WI38 (cell line): Measurements from ENCODE around the gene ARID5B.

ENCODE experiments used
- H3K4me3 ChIP-seq: 2 replicates; pipeline ENCODE4 v1.5.1; 2011; ENCODE audit warnings: low read depth, mild to moderate bottlenecking, control low read depth, low read length
- CTCF ChIP-seq: IDR thresholded peaks from 2 replicates; pipeline ENCODE4 v1.5.1; 2012; ENCODE audit warnings: low read depth, mild to moderate bottlenecking, control low read depth, low read length

The ARID5B gene

GRCh38 chr10:61896854-61897661 lies 4.4 kb upstream of the ARID5B start:
- no peak overlapping the region for H3K4me3 ChIP-seq
- peak; percentile 45 for TF ChIP-seq CTCF

GRCh38 chr10:61897671-61898434 lies 3.6 kb upstream of the ARID5B start:
- 0 out of 2 replicates have a peak, but pooled peaks have one; percentile 23 for TF ChIP-seq CTCF
- no peak overlapping the region for H3K4me3 ChIP-seq

GRCh38 chr10:61898435-61898778 lies 3.1 kb upstream of the ARID5B start:
- no peak for TF ChIP-seq CTCF
- H3K4me3 ChIP-seq: no peak overlapping the region

- no peak for TF ChIP-seq CTCF
- peak overlapping the region; percentile 91 for H3K4me3 ChIP-seq
Measured at GRCh38 chr10:61899069-61899531, 2.4 kb upstream of the ARID5B start.

GRCh38 chr10:61899663-61899996 lies 1.9 kb upstream of the ARID5B start:
- peak overlapping the region; percentile 91 for H3K4me3 ChIP-seq
- TF ChIP-seq CTCF: no peak

GRCh38 chr10:61899997-61900828 lies 1.3 kb upstream of the ARID5B start:
- peak overlapping the region; percentile 91 for H3K4me3 ChIP-seq
- TF ChIP-seq CTCF: no peak
